GM12878 (cell line): ENCODE data around the gene QRFP. TPM values are rescaled to one million over a fixed set of nuclear protein-coding genes. Genes with fewer than 3 reads are reported as not detected.

Experiments used
- BHLHE40 ChIP-seq, 2 experiments: fragments of 450-650 bp in 1 of 2; IDR thresholded peaks; 2 replicates each; pipeline ENCODE4 v1.6.1; 2011 to 2017; ENCODE audit warnings: low read depth in 2 of 2, borderline replicate concordance in 1 of 2, improper control_type of control experiment in 1 of 2, low read length in 1 of 2, mild to moderate bottlenecking in 1 of 2
- CREB1 ChIP-seq: IDR thresholded peaks from 2 replicates; pipeline ENCODE4 v1.6.1; 2012; ENCODE audit warnings: low read depth, mild to moderate bottlenecking, inconsistent platforms
- EZH2 ChIP-seq: IDR thresholded peaks from 2 replicates; pipeline ENCODE4 v1.6.1; 2012; ENCODE audit warnings: low read depth, mild to moderate bottlenecking, control low read depth, inconsistent platforms, low read length, borderline replicate concordance; ENCODE audit not compliant: control insufficient read depth
- NR2F1 ChIP-seq: fragments of 450-650 bp; conservative IDR thresholded peaks from 2 replicates; pipeline ENCODE4 v1.6.1; 2017; ENCODE audit warnings: mild to moderate bottlenecking
- SMARCA5 ChIP-seq: fragments of 450-650 bp; IDR thresholded peaks from 2 replicates; pipeline ENCODE4 v1.6.1; 2017; ENCODE audit warnings: mild to moderate bottlenecking
- SUPT20H ChIP-seq: IDR thresholded peaks from 2 replicates; pipeline ENCODE4 v1.6.1; 2011; ENCODE audit warnings: low read depth, mild to moderate bottlenecking, low read length, moderate library complexity, borderline replicate concordance; ENCODE audit not compliant: control insufficient read depth
- polyA plus RNA-seq, 11 experiments: library from polyadenylated mRNA; depleted of rRNA in 4 of 11; unstranded in 6 of 11; stranded (reverse) in 5 of 11; fragments of >200 nt; fragmentation: Nextera tagmentation in 4 of 11; fragmentation: Illumina TruSeq in 1 of 11; extraction: Ambion mirVana in 4 of 11; extraction: Trizol in 1 of 11; gene quantifications; 1 replicate in 1 of 11; 2 replicates in 10 of 11; pipeline versions ENCODE4 v1.2.1 to v1.2.3, GENCODE V29; 2011 to 2016; ENCODE audit warnings: inconsistent platforms in 2 of 11, missing spikeins in 2 of 11, low read depth in 1 of 11
- total RNA-seq, 4 experiments: library from RNA; depleted of rRNA in 3 of 4; stranded (reverse); fragments of >200 nt in 3 of 4; fragmentation: Illumina TruSeq in 1 of 4; extraction: Trizol in 1 of 4; gene quantifications; 2 replicates each; pipeline versions ENCODE4 v1.2.1 to v1.2.3, GENCODE V29; 2013 to 2021
- TF ChIP-seq, protein P1 (sequence below): fragments of 450-650 bp; IDR thresholded peaks from 2 replicates; pipeline ENCODE4 v1.6.1; 2016; ENCODE audit warnings: mild to moderate bottlenecking, moderate library complexity, borderline replicate concordance
- TF ChIP-seq, protein P2 (sequence below): IDR thresholded peaks from 2 replicates; pipeline ENCODE4 v1.6.1; 2011; ENCODE audit warnings: low read depth, low read length, improper control_type of control experiment, borderline replicate concordance

QRFP gene
- total and polyA plus RNA-seq, 10 of the 15 experiments (the other 5 are each of a cell fraction or from before 2014, with no cell fraction given) = not detected

DNA sequence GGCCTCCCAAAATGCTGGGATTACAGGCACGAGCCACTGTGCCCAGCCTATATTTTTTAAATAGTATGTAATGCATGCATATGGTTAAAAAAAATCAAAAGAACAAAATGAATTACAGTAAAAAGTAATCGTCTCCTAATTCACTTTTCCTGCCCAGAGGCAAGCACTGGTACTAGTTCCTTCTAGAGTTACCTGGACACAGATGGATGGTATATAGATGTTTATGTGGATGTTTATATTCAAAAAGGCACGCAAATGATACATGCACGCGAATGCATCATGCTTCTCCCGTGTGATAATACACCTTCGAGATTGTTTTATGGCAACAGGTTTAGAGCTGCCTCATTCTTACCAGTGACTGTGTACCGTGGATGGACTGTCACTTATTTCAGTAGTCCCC lies 40.1 kb downstream of the QRFP start (continued):
- TF ChIP-seq, protein P1, sequence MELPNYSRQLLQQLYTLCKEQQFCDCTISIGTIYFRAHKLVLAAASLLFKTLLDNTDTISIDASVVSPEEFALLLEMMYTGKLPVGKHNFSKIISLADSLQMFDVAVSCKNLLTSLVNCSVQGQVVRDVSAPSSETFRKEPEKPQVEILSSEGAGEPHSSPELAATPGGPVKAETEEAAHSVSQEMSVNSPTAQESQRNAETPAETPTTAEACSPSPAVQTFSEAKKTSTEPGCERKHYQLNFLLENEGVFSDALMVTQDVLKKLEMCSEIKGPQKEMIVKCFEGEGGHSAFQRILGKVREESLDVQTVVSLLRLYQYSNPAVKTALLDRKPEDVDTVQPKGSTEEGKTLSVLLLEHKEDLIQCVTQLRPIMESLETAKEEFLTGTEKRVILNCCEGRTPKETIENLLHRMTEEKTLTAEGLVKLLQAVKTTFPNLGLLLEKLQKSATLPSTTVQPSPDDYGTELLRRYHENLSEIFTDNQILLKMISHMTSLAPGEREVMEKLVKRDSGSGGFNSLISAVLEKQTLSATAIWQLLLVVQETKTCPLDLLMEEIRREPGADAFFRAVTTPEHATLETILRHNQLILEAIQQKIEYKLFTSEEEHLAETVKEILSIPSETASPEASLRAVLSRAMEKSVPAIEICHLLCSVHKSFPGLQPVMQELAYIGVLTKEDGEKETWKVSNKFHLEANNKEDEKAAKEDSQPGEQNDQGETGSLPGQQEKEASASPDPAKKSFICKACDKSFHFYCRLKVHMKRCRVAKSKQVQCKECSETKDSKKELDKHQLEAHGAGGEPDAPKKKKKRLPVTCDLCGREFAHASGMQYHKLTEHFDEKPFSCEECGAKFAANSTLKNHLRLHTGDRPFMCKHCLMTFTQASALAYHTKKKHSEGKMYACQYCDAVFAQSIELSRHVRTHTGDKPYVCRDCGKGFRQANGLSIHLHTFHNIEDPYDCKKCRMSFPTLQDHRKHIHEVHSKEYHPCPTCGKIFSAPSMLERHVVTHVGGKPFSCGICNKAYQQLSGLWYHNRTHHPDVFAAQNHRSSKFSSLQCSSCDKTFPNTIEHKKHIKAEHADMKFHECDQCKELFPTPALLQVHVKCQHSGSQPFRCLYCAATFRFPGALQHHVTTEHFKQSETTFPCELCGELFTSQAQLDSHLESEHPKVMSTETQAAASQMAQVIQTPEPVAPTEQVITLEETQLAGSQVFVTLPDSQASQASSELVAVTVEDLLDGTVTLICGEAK = no peak
- no peak for TF ChIP-seq CREB1
- no peak for TF ChIP-seq SMARCA5
- TF ChIP-seq, protein P2, sequence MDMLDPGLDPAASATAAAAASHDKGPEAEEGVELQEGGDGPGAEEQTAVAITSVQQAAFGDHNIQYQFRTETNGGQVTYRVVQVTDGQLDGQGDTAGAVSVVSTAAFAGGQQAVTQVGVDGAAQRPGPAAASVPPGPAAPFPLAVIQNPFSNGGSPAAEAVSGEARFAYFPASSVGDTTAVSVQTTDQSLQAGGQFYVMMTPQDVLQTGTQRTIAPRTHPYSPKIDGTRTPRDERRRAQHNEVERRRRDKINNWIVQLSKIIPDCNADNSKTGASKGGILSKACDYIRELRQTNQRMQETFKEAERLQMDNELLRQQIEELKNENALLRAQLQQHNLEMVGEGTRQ = no peak
- no peak for TF ChIP-seq BHLHE40 (IDR thresholded peaks at IDR 0.05; ENCODE audit: borderline replicate concordance in 1 of 2, low read depth in 2 of 2, low read length in 1 of 2)
- TF ChIP-seq EZH2 = no peak
- no peak for TF ChIP-seq SUPT20H
- no peak for TF ChIP-seq NR2F1
- TF ChIP-seq, all 136 proteins: peak for 0
